Heart right ventricle (tissue), 16 donors: ENCODE measurements around the gene IFI44. TPM values are rescaled to one million over a fixed set of nuclear protein-coding genes. Genes with fewer than 3 reads are reported as not detected.

Experiments used
- ATAC-seq, 8 donors: fragments of 200-7000 bp; cut with Tn5 transposase; one replicate each; pipeline ENCODE4 v1.9.1; 2020; ENCODE audit warnings: mild to moderate bottlenecking in 8 of 8, moderate library complexity in 8 of 8, moderate number of reproducible peaks in 1 of 8
- DNase-seq, 2 donors: peaks; one replicate each; pipeline ENCODE4 v3.0.0-alpha.2; 2020
- H3K27ac ChIP-seq, 10 donors: fragments of 200-600 bp; sonication (generic) in 2 of 10; one replicate each; pipeline versions ENCODE4 v1.5.0 to v1.8.0; 2020 to 2022; ENCODE audit warnings: mild to moderate bottlenecking in 3 of 10
- H3K27me3 ChIP-seq, 7 donors: fragments of 200-600 bp; one replicate each; pipeline ENCODE4 v1.8.0; 2021 to 2022; ENCODE audit warnings: mild to moderate bottlenecking in 2 of 7
- H3K36me3 ChIP-seq, 9 donors: fragments of 200-600 bp; sonication (generic) in 1 of 9; one replicate each; pipeline versions ENCODE4 v1.5.0 to v1.8.0; 2020 to 2022; ENCODE audit warnings: mild to moderate bottlenecking in 2 of 9
- H3K4me1 ChIP-seq, 9 donors: fragments of 200-600 bp; sonication (generic) in 1 of 9; one replicate each; pipeline versions ENCODE4 v1.5.0 to v1.8.0; 2020 to 2022; ENCODE audit warnings: mild to moderate bottlenecking in 4 of 9
- H3K4me3 ChIP-seq, 10 donors: fragments of 200-600 bp; sonication (generic) in 2 of 10; one replicate each; pipeline versions ENCODE4 v1.5.0 to v1.8.0; 2020 to 2022; ENCODE audit warnings: mild to moderate bottlenecking in 7 of 10, moderate library complexity in 2 of 10
- H3K9me3 ChIP-seq, 11 donors: fragments of 200-600 bp in 10 of 11; sonication (generic) in 2 of 11; one replicate each; pipeline versions ENCODE4 v1.5.0 to v1.8.0; 2013 to 2022; ENCODE audit warnings: mild to moderate bottlenecking in 2 of 11, control low read depth in 1 of 11, moderate library complexity in 1 of 11
- CTCF ChIP-seq, 9 donors: fragments of 200-600 bp; sonication (generic) in 2 of 9; IDR thresholded peaks; one replicate each; pipeline versions ENCODE4 v1.5.0 to v1.8.0; 2021 to 2022; ENCODE audit warnings: antibody characterized with exemption in 9 of 9, mild to moderate bottlenecking in 5 of 9, moderate library complexity in 1 of 9
- WGBS, 2 donors: extraction: QIAGEN DNeasy Blood & Tissue Kit; methylation state at CpG; one replicate each; pipeline ENCODE4 v1.1.7; 2013; ENCODE audit warnings: inconsistent platforms in 1 of 2; 5-methylcytosine and 5-hydroxymethylcytosine counted together
- intact Hi-C, 10 donors: fragments of 100-400 bp; cut with DNase I; formaldehyde crosslinking; loops; one replicate each; pipeline versions ENCODE4 v1.11.1 to v1.14.2; 2022
- polyA plus RNA-seq, 2 donors: library from polyadenylated mRNA; stranded (reverse); fragments of 200-250 nt; gene quantifications; one replicate each; pipeline ENCODE4 v1.2.3, GENCODE V29; 2013
- total RNA-seq, 10 donors: library from RNA; stranded (reverse); fragmentation: NEBNext Ultra II Directional in 3 of 10; extraction: Animal tissue kit (Norgen Biotek cat#: 25700) in 3 of 10; gene quantifications; one replicate each; pipeline versions ENCODE4 v1.2.1 to v1.2.4, GENCODE V29; 2021 to 2023
- donor health status: Arrhythmogenic right ventricular cardiomyopathy.
- donor health status: ischemic (EF 13 %, LVEDD 7.1; RV severe dilation, severe dysfunction).
- donor health status: healthy with polysubstance abuse.
- donor health status: DM: no; HTN: yes; CAD: no.
- donor health status: DM: no; HTN: no; CAD: no.
- donor health status: ischemic (EF 25% LVEDD 6.9; RV normal size, moderate dysfunction).
- donor health status: ischemic (EF 25% LVEDD 5.7; RV mildly dilated, moderate dysfunction).
- donor health status: healthy.
- donor health status: DM: yes; HTN: yes; CAD: no.
- donor health status: Ischemic cardiomyopathy.
- donor health status: ischemic (EF 35%, LVEDD 5.7; RV mildly dilated, moderate dysfunction).
- donor health status: nonischemic (EF 11% LVEDD 7.7; RV severe dilation, severe dysfunction).
- donor health status: DM: yes; HTN: yes; CAD: no.
- donor health status: PGD.
- donor health status: ischemic (EF 29% LVEDD 5.4; RV normal size, mild dysfunction).
- donor health status: nonischemic (EF 23%, LVEDD 6.1; RV moderate dilation, normal function).

The IFI44 gene
- total and polyA plus RNA-seq, 12 donors = 6.4 to 71.5 (median 11.8) TPM

- Histone ChIP-seq H3K9me3 (no peaks in the 10 kb centered on the region), H3K36me3 (no peaks in the 10 kb centered on the region), H3K27me3 (peaks cover 0 to 8% (median 4%) of the 10 kb centered on the region in 7 donors), H3K4me1 (peaks cover 0 to 6% (median 0%) of the 10 kb centered on the region in 9 donors), H3K27ac (no peak overlapping the region), H3K4me3 (no peak overlapping the region)
- WGBS, 2 donors = 38 to 43% methylated on average over 2 of the region's 2 CpGs
- no peak for DNase-seq
- no peak for TF ChIP-seq CTCF (IDR thresholded peaks at IDR 0.05)
- intact Hi-C loops = loop anchor here in 9 of 10 donors (5.0 to 10.0 kb wide), 4 partner anchors 459 to 474 kb away; no protein-coding TSS in a partner anchor
- ATAC-seq = no peak
These were observed 43.4 kb upstream of the IFI44 start for GRCh38 chr1:78606274-78606673.

- Histone ChIP-seq H3K4me3 (no peak overlapping the region), H3K27me3 (peaks cover 0 to 8% (median 4%) of the 10 kb centered on the region in 7 donors), H3K27ac (no peak overlapping the region), H3K36me3 (no peaks in the 10 kb centered on the region), H3K9me3 (no peaks in the 10 kb centered on the region), H3K4me1 (peaks cover 0 to 6% (median 0%) of the 10 kb centered on the region in 9 donors)
- ATAC-seq = no peak
- 84 to 93% methylated on average over 5 of the region's 5 CpGs for WGBS, 2 donors
- TF ChIP-seq CTCF (IDR thresholded peaks at IDR 0.05) = peak in 8 of 9 donors; percentile 28 to 64 (median 52)
- no peak for DNase-seq
- intact Hi-C loops = loop anchor here in 9 of 10 donors (5.0 to 10.0 kb wide), 4 partner anchors 460 to 475 kb away; no protein-coding TSS in a partner anchor
These were observed 42.2 kb upstream of the IFI44 start for GRCh38 chr1:78607334-78607927.

GRCh38 chr1:78607944-78608343 is 41.7 kb upstream of the IFI44 start:
- no peak for TF ChIP-seq CTCF (IDR thresholded peaks at IDR 0.05)
- Histone ChIP-seq H3K4me3 (no peak overlapping the region), H3K9me3 (no peaks in the 10 kb centered on the region), H3K36me3 (no peaks in the 10 kb centered on the region), H3K27ac (no peak overlapping the region), H3K27me3 (peaks cover 0 to 8% (median 4%) of the 10 kb centered on the region in 7 donors), H3K4me1 (peaks cover 0 to 6% (median 0%) of the 10 kb centered on the region in 9 donors)
- DNase-seq (no peak), ATAC-seq (no peak)
- WGBS, 2 donors = 59 to 72% methylated on average over 4 of the region's 4 CpGs
- intact Hi-C loops = loop anchor here in 9 of 10 donors (5.0 to 10.0 kb wide), 4 partner anchors 461 to 476 kb away; no protein-coding TSS in a partner anchor

- H3K27me3 ChIP-seq = no peaks in the 10 kb centered on the region
- H3K4me3 ChIP-seq = peak overlapping the region in 4 of 10 donors; percentile 9 to 21 (median 13)
- ATAC-seq (peak; percentile 77 to 92 (median 79)), DNase-seq (peak; percentile 31 to 80)
- 30 to 37% methylated on average over 7 of the region's 7 CpGs for WGBS, 2 donors
- no peaks in the 10 kb centered on the region for H3K36me3 ChIP-seq
- intact Hi-C loops = loop anchor here in 9 of 10 donors (1.0 to 10.0 kb wide), 8 partner anchors 35 to 483 kb away; no protein-coding TSS in a partner anchor
- TF ChIP-seq CTCF (IDR thresholded peaks at IDR 0.05) = peak; percentile 69 to 93 (median 86)
- H3K27ac ChIP-seq = peak overlapping the region in 1 of 10 donors; percentile 89
- peaks cover 0 to 43% (median 11%) of the 10 kb centered on the region in 9 donors for H3K4me1 ChIP-seq
- H3K9me3 ChIP-seq = no peaks in the 10 kb centered on the region
These were observed 32.0 kb upstream of the IFI44 start for GRCh38 chr1:78617615-78618026.
